ENCODE measurements around the gene IMPG1. TPM values are rescaled to one million over a fixed set of nuclear protein-coding genes. Genes with fewer than 3 reads are reported as not detected.
"Not testable (repeated sequence)": the region's sequence is repeated elsewhere in the genome, so short reads cannot be mapped to it uniquely, and the experiment has no call there.

Gene IMPG1
- total and polyA plus RNA-seq, 9 donors, result 0.11 to 0.79 (median 0.39) TPM

DNA sequence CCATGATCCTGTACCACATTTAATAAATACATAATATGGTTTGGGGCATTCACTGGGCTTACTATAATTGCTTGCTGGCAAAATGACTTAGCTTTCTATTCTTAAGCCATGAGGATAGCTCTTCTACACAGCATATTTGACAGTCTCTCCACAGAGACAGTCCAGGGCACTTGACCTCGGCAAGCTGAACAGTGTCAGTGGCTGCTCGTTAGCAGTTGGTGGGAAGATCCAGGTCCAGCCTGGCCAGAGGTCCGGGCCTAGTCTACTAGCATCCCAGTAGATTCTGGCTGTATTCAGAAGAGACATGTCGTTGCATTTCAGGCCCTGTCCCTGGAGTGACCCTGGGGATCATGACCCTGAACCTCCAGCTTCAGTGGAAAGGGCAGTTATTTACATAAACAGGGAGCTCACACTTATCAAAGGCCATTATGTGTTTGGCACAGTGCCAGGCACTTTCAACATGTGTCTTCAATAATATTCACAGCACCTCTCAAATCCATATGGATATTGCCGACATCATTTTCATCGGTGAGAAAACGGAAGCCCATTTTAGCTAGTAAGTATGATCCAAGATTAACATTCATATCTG lies 139.0 kb downstream of the IMPG1 start:
- Histone ChIP-seq H3K27ac (ENCODE audit: low read length) (no peak overlapping the region), H3K9me3 (replicated peaks; ENCODE audit: control insufficient read depth, low read depth, low read length) (no peaks in the 10 kb centered on the region), H3K4me1 (ENCODE audit: control insufficient read depth, insufficient read depth, low read length) (peaks cover 16% of the 10 kb centered on the region), H3K4me3 (ENCODE audit: low read length) (no peak overlapping the region), H3K36me3 (ENCODE audit: control insufficient read depth, insufficient read depth, low read length) (no peaks in the 10 kb centered on the region), H3K27me3 (ENCODE audit: control insufficient read depth, insufficient read depth, low read length) (peaks cover 6% of the 10 kb centered on the region)
- DNase-seq, result no peak
- 59% methylated on average over 4 of the region's 7 CpGs for WGBS (ENCODE audit: insufficient coverage)

DNA sequence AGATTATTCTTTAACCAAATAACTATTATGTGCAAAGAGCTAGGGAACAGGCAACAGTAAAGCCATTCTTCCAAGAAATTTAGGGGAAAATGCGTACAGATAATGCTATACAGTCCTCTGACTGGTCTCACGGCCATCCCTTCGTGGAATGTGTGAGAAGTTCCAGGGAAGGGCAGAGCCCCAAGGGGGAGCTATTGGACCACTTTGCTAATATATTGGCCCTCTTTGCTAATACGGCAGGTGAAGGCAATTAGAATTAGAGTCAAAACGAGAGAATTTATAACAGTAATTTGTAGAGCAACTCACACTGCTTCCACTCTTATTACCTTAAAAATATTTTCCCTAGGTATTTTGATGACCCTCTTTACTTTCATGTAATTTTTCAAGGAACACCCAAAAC lies 140.4 kb downstream of the IMPG1 start:
- peaks cover 16% of the 10 kb centered on the region for H3K4me1 ChIP-seq (ENCODE audit: control insufficient read depth, insufficient read depth, low read length)
- peak overlapping the region; percentile 72 for H3K27ac ChIP-seq (ENCODE audit: low read length)
- WGBS (ENCODE audit: insufficient coverage), result 20% methylated on average over 1 of the region's 5 CpGs
- no peak for DNase-seq
- no peaks in the 10 kb centered on the region for H3K36me3 ChIP-seq (ENCODE audit: control insufficient read depth, insufficient read depth, low read length)
- no peak overlapping the region for H3K4me3 ChIP-seq (ENCODE audit: low read length)
- no peaks in the 10 kb centered on the region for H3K9me3 ChIP-seq (replicated peaks; ENCODE audit: control insufficient read depth, low read depth, low read length)
- peaks cover 6% of the 10 kb centered on the region for H3K27me3 ChIP-seq (ENCODE audit: control insufficient read depth, insufficient read depth, low read length)

DNA sequence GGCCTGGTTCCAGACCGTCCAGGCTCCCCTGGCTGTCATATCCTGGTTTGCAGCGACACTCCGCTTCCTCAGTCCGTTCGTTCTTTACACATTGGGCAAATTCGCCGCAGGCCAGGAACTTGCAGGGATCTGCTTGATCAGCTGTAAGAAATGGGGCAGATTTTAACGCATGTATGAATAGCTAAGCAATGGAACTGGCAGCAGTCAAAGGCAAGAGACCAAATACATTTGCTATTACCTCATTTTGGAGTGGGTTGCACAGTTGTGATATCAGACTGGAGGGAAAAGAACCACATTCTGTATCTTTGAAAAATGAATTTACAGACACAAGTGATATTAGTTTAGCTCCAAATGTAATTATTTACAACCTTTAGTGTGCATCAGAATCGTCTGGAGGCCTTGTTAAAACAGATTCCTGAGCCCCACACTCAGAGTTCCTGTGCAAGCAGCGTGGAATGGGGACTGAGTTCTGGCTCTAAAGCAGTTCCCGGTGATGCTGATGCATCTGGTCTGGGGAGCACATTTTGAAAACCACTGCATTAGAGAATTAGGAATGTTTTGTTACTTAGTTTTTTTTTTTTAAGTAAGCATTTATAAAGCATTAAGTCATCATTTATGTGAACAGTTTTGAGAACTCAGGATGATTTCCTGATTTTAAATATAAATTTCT lies 141.3 kb downstream of the IMPG1 start:
- whole genome bisulfite sequencing (ENCODE audit: insufficient coverage), result 25% methylated on average over 8 of the region's 11 CpGs
- DNase-seq, result peak; percentile 89
- Histone ChIP-seq H3K4me1 (ENCODE audit: control insufficient read depth, insufficient read depth, low read length) (peaks cover 16% of the 10 kb centered on the region), H3K27me3 (ENCODE audit: control insufficient read depth, insufficient read depth, low read length) (peaks cover 2% of the 10 kb centered on the region), H3K4me3 (ENCODE audit: low read length) (no peak overlapping the region), H3K9me3 (replicated peaks; ENCODE audit: control insufficient read depth, low read depth, low read length) (no peaks in the 10 kb centered on the region), H3K27ac (ENCODE audit: low read length) (peak overlapping the region; percentile 72), H3K36me3 (ENCODE audit: control insufficient read depth, insufficient read depth, low read length) (no peaks in the 10 kb centered on the region)

DNA sequence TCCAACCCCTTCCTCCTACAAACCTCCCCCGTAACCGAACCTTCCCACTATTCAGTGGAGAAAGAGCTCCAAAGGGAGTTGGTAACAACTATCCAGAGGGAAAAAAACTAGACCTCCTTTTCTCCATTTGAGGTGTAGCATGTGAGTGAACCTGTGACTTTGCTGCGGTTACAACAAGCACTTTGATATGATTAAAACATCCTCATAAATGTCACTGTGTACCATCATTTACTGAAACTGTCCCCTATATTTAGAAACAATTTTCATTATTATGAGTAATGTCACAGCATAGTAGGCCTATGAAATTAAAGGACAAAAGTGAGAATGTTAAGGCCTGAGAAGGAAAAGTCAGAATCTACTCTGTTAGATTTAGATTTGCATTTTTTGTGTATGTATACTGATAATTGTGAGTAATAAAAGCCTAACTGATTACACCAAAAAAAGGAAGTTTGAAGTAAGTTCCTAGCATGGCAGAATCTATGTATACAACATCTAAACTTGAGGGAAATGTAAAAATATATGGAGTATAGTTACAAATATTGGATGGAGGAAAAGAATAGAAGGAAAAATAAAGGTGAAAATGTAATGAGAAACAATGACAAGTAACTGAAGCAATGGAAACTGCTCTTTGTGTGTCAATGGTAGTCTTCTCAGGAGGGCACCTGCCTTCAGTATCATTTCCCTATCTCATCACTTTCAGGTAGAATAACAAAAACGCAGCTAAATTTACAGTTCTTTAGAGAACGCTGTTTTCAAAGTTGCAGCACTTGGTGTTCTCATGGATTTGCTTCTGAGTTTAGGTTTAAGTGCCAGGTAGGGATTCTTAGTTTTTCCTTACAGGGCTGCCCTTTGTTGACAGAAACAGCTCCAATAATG lies 145.9 kb downstream of the IMPG1 start:
- no CpG with 5 or more reads among the region's 5 CpGs for WGBS (ENCODE audit: insufficient coverage)
- Histone ChIP-seq H3K36me3 (ENCODE audit: control insufficient read depth, insufficient read depth, low read length) (no peaks in the 10 kb centered on the region), H3K27ac (ENCODE audit: low read length) (no peak overlapping the region), H3K4me3 (ENCODE audit: low read length) (no peak overlapping the region), H3K27me3 (ENCODE audit: control insufficient read depth, insufficient read depth, low read length) (no peaks in the 10 kb centered on the region), H3K9me3 (replicated peaks; ENCODE audit: control insufficient read depth, low read depth, low read length) (no peaks in the 10 kb centered on the region), H3K4me1 (ENCODE audit: control insufficient read depth, insufficient read depth, low read length) (peaks cover 3% of the 10 kb centered on the region)
- no peak for DNase-seq

DNA sequence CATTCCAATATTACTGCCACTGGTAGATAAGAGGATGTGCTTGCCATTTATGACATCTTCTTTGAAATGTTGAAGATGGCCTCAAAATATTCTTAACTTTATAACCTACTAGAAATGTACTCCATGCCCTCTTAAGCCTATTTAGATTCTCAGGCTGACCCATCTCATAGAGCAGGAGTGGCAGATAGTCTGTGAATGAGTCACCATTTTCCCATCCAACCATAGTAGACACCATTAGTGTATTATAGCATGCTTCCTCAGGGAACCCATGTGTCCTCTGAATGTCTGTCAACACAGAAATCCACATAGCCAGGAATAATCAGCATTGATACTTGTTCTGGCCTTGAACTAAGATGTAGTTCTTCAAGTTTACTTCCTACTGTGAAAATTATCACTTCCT lies 150.2 kb downstream of the IMPG1 start:
- no peak overlapping the region for H3K4me3 ChIP-seq (ENCODE audit: low read length)
- no peaks in the 10 kb centered on the region for H3K4me1 ChIP-seq (ENCODE audit: control insufficient read depth, insufficient read depth, low read length)
- H3K9me3 ChIP-seq (replicated peaks; ENCODE audit: control insufficient read depth, low read depth, low read length), result no peaks in the 10 kb centered on the region
- H3K36me3 ChIP-seq (ENCODE audit: control insufficient read depth, insufficient read depth, low read length), result no peaks in the 10 kb centered on the region
- no peaks in the 10 kb centered on the region for H3K27me3 ChIP-seq (ENCODE audit: control insufficient read depth, insufficient read depth, low read length)
- no peak overlapping the region for H3K27ac ChIP-seq (ENCODE audit: low read length)
- no peak for DNase-seq

DNA sequence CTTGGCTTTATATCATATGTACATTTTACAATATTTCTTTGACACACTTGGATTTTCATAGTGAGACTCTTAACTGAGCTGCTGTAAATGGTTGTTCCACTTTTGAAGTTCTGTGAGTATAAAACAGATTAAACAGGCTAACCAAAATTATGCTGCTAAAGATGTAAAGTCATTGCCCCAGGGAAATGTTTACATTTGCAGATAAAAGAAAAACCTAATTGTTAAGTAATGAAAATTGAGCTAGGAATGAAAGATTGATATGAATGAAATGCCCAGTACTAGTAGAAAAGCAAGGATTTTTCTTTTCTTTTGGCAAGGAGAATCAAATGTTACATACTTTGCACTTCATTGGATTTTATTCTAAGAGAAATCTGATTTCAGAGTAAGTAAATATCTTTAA lies 159.4 kb downstream of the IMPG1 start:
- Histone ChIP-seq H3K4me3 (ENCODE audit: low read length) (no peak overlapping the region), H3K27ac (ENCODE audit: low read length) (no peak overlapping the region), H3K4me1 (ENCODE audit: control insufficient read depth, insufficient read depth, low read length) (no peaks in the 10 kb centered on the region), H3K9me3 (replicated peaks; ENCODE audit: control insufficient read depth, low read depth, low read length) (no peaks in the 10 kb centered on the region), H3K27me3 (ENCODE audit: control insufficient read depth, insufficient read depth, low read length) (no peaks in the 10 kb centered on the region), H3K36me3 (ENCODE audit: control insufficient read depth, insufficient read depth, low read length) (no peaks in the 10 kb centered on the region)
- no peak for DNase-seq

DNA sequence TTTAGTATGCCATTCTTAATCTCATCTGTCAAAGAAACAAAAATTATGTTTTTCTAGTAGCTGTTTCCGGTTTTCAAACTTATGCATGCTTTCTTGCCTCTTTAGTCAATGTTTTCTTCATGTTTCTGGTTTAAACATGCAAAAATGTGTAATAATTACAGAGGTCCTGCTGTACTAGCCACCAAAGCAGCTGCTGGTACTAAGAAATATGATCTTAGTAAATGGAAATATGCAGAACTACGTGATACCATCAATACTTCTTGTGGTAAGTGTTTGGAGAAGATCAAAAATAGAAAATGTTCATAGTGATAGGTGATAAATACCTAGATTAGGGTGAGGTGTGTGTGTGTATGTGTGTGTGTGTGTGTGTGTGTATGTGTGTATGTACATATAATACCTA lies 165.0 kb downstream of the IMPG1 start:
- Histone ChIP-seq H3K4me3 (ENCODE audit: low read length) (no peak overlapping the region), H3K27me3 (ENCODE audit: control insufficient read depth, insufficient read depth, low read length) (no peaks in the 10 kb centered on the region), H3K9me3 (replicated peaks; ENCODE audit: control insufficient read depth, low read depth, low read length) (no peaks in the 10 kb centered on the region), H3K27ac (ENCODE audit: low read length) (no peak overlapping the region), H3K36me3 (ENCODE audit: control insufficient read depth, insufficient read depth, low read length) (no peaks in the 10 kb centered on the region), H3K4me1 (ENCODE audit: control insufficient read depth, insufficient read depth, low read length) (no peaks in the 10 kb centered on the region)
- WGBS (ENCODE audit: insufficient coverage), result no CpG with 5 or more reads among the region's 2 CpGs
- DNase-seq, result no peak

DNA sequence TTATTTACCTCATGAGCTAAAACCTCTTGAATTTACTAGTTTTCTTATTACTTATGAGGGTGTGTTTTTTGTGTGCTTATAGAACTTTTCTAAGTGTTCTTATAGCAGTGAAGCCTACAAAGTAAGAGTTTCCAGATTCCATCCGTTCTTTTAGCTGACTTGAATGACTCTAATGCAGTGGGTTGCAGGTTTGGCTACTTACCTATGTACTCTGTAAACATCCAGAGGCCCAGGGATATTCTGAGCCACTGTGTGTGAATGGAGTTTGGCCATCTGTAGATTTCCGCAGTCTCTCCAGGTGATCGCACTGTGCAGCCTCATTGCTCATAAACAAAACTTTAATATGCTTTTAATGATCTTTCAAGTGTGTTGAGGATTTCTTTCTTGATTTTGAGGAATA lies 165.6 kb downstream of the IMPG1 start:
- no peaks in the 10 kb centered on the region for H3K9me3 ChIP-seq (replicated peaks; ENCODE audit: control insufficient read depth, low read depth, low read length)
- no CpG with 5 or more reads among the region's 3 CpGs for WGBS (ENCODE audit: insufficient coverage)
- no peaks in the 10 kb centered on the region for H3K4me1 ChIP-seq (ENCODE audit: control insufficient read depth, insufficient read depth, low read length)
- no peaks in the 10 kb centered on the region for H3K36me3 ChIP-seq (ENCODE audit: control insufficient read depth, insufficient read depth, low read length)
- no peak for DNase-seq
- no peak overlapping the region for H3K4me3 ChIP-seq (ENCODE audit: low read length)
- H3K27me3 ChIP-seq (ENCODE audit: control insufficient read depth, insufficient read depth, low read length), result no peaks in the 10 kb centered on the region
- no peak overlapping the region for H3K27ac ChIP-seq (ENCODE audit: low read length)

DNA sequence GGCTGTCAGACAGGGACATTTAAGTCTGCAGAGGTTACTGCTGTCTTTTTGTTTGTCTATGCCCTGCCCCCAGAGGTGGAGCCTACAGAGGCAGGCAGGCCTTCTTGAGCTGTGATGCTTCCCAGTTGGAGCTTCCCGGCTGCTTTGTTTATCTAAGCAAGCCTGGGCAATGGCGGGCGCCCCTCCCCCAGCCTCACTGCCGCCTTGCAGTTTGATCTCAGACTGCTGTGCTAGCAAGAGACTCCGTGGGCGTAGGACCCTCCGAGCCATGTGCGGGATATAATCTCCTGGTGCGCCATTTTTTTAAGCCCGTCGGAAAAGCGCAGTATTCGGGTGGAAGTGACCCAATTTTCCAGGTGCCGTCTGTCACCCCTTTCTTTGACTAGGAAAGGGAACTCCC lies 167.3 kb downstream of the IMPG1 start:
- H3K4me1 ChIP-seq (ENCODE audit: control insufficient read depth, insufficient read depth, low read length); H3K27ac ChIP-seq (ENCODE audit: low read length); H3K4me3 ChIP-seq (ENCODE audit: low read length); H3K36me3 ChIP-seq (ENCODE audit: control insufficient read depth, insufficient read depth, low read length); H3K27me3 ChIP-seq (ENCODE audit: control insufficient read depth, insufficient read depth, low read length); DNase-seq; H3K9me3 ChIP-seq (replicated peaks; ENCODE audit: control insufficient read depth, low read depth, low read length): not testable (repeated sequence)
- 92% methylated on average over 11 of the region's 14 CpGs for WGBS (ENCODE audit: insufficient coverage)

DNA sequence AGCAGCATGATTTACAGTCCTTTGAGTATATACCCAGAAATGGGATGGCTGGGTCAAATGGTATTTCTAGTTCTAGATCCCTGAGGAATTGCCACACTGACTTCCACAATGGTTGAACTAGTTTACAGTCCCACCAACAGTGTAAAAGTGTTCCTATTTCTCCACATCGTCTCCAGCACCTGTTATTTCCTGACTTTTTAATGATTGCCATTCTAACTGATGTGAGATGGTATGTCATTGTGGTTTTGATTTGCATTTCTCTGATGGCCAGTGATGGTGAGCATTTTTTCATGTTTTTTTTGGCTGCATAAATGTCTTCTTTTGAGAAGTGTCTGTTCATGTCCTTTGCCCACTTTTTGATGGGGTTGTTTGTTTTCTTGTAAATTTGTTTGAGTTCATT lies 172.2 kb downstream of the IMPG1 start:
- no CpG with 5 or more reads among the region's 1 CpG for WGBS (ENCODE audit: insufficient coverage)

More for the DNA sequence above, 172.2 kb downstream of the IMPG1 start:
- not testable (repeated sequence) for H3K9me3 ChIP-seq (replicated peaks; ENCODE audit: control insufficient read depth, low read depth, low read length); DNase-seq; H3K36me3 ChIP-seq (ENCODE audit: control insufficient read depth, insufficient read depth, low read length); H3K4me3 ChIP-seq (ENCODE audit: low read length); H3K27me3 ChIP-seq (ENCODE audit: control insufficient read depth, insufficient read depth, low read length); H3K4me1 ChIP-seq (ENCODE audit: control insufficient read depth, insufficient read depth, low read length); H3K27ac ChIP-seq (ENCODE audit: low read length)

All from muscle of leg (tissue), 11 donors.